DMS114 treated with DMSO at 0.1 percent for 48 hours (cell line): Measurements from ENCODE around the gene MED13L.

Experiments
- DNase-seq: peaks from one replicate; lab custom pipeline; 2025; ENCODE audit not compliant: unreplicated experiment; lab: John Stamatoyannopoulos, UW

The MED13L gene

GRCh38 chr12:116157845-116158267 lies 119.6 kb downstream of the MED13L start:
- no peak for DNase-seq

GRCh38 chr12:116156614-116157013 lies 120.9 kb downstream of the MED13L start:
- DNase-seq, result no peak

DNA sequence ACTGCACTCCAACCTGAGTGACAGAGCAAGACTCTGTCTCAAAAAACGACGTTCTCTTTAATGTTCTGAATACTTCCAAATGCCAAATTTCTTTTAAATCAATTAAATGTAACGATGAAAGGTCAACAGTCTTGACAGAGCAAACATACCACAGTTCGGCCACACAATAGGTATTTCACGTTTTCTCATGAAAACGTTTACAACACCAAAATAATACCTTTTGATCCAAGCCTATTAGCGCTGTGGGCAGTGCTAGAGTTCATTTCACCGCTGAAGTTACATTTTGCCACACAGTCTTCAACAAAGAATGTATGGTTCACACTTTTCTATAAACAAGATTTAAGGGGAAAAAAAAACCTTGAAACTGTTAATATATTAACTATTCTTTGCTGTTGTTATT lies 122.1 kb downstream of the MED13L start:
- no peak for DNase-seq

GRCh38 chr12:116153983-116154382 lies 123.5 kb downstream of the MED13L start:
- no peak for DNase-seq

- no peak for DNase-seq
Measured at GRCh38 chr12:116153113-116153512, 124.4 kb downstream of the MED13L start.

GRCh38 chr12:116152268-116152667 lies 125.2 kb downstream of the MED13L start:
- no peak for DNase-seq

GRCh38 chr12:116150452-116150851 lies 127.0 kb downstream of the MED13L start:
- no peak for DNase-seq

GRCh38 chr12:116150001-116150400 lies 127.5 kb downstream of the MED13L start:
- no peak for DNase-seq

GRCh38 chr12:116148844-116149243 lies 128.6 kb downstream of the MED13L start:
- DNase-seq, result no peak

GRCh38 chr12:116146386-116146785 lies 131.1 kb downstream of the MED13L start:
- no peak for DNase-seq

DNA sequence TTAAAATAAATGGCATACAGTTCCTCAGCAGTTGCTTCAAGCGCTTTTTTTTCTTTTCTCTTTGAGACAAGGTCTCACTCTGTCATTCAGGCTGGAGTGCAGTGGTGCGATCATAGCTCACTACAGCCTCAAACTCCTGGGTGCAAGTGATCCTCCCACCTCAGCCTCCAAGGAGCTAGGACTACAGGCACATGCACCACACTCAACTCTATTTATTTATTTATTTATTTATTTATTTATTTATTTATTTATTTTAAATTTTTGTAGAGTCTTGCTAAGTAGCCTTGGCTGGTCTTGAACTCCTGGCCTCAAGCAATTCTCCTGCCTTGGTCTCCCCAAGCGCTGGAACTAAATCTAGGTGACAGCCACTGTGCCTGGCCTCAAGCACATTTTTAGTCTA lies 132.0 kb downstream of the MED13L start:
- DNase-seq, result no peak

DNA sequence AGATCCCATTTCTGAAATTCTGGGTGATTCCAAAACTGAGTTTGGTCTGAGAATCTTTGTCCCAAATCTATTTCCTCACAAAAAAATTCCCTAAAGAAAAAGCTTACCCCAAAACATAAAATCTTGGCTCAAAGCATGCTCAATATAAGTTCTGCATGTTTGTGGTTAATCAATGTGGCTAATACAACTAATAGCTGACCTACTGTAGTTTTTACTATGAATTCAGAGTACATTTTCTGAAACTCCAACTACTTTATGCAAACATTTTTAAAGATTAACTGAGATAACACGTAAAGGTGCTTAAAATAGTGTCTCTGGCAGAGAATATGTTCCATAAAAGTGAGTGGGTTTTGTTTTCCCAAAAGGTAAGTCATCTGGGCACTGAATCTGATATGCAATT lies 133.1 kb downstream of the MED13L start:
- DNase-seq, result no peak

GRCh38 chr12:116143909-116144308 lies 133.6 kb downstream of the MED13L start:
- no peak for DNase-seq

DNA sequence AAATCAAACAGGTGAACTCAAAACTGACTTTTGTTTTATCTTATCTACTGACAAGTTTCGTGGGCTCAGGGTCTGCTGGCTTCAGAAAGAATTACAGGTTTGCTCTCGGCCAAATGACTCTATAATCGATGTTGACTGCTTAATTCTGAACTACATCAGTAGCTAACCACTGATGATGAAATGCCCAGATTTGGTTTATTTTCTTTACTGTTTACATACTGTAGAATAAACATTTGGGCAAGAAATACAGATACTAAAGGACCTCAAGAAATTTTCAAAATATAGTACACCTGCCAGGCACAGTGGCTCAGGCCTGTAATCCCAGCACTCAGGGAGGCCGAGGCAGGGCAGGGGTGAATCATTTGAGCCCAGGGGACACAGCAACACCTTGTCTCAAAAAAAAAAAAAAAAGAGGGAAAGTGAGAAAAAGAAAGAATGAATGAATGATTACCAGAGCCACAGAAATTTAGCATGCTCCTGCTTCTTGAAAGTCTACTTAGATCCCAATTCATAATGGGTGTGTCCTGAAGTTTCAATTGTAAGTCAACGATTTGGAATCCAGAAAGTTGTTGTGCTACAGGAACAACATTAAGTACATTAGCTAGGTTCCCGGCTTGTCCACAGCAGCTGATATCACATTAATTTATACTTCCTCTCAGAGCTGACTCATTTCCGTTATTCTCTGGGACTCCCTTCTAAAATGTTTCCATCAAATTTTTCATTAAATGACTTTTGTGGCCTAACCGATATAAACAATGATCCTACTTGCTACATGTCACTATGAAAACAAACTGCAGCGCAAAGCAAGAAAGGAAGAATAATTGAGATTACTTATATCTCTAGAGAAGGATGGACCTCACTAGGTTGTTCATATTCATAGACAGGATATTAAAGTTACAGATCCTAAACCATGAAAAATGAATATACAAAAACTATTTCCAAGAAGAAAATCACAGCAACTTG lies 134.3 kb downstream of the MED13L start:
- DNase-seq, result no peak

GRCh38 chr12:116141833-116142162 lies 135.7 kb downstream of the MED13L start:
- no peak for DNase-seq

DNA sequence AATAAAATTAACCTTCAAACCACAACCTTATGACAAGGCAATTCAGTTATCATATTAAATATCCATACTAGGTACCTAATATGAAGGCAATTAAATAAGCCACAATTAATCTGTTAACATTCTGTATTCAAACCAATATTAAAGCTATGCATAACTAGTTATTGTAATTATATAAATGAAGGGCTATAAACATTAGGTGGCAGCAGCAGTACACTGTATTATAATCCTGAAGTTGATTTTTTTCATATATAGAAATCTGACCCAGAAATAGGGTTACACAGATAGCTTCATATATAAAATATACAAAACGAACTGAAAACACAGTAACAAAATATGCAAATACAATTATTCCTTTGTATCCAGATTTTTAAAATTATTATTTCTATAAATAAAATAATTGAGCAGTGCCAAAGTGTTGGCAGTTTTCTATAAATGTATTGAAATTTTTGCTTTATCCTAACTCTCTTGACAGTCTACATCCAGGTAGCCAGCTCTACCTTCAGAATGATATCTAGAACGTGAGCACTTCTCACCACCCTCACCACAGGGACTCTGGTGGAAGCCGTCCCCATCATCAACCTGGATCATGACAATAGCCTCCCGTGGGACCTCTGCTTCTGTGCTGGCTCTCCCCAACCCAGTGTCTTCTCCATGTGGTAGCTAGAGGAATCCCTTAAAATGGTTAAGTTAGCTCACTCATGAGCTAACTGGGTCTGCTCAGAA lies 136.2 kb downstream of the MED13L start:
- DNase-seq, result no peak

- DNase-seq, result no peak
Measured at GRCh38 chr12:116140529-116140928, 137.0 kb downstream of the MED13L start.

GRCh38 chr12:116138781-116139180 lies 138.7 kb downstream of the MED13L start:
- DNase-seq, result no peak

DNA sequence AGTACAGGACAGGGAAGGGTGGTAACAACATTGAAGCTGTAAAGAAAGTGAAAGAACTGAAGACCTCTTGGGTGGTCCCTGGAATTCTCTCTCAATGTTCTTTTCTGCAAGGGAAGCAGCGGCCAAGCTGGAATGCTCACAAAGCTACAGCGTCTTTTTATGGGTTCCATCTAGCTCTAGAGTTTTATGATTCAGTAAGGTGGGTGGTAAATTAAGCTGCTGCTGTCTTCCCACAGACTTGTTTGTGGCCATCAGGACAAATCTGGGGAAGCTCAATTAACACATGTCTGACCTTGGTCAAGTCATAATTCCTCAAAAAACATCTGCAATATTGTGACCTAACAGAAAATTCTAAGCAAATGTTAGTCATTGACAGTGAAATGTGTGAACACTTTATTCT lies 139.1 kb downstream of the MED13L start:
- DNase-seq, result no peak

- no peak for DNase-seq
Measured at GRCh38 chr12:116137318-116137717, 140.2 kb downstream of the MED13L start.

DNA sequence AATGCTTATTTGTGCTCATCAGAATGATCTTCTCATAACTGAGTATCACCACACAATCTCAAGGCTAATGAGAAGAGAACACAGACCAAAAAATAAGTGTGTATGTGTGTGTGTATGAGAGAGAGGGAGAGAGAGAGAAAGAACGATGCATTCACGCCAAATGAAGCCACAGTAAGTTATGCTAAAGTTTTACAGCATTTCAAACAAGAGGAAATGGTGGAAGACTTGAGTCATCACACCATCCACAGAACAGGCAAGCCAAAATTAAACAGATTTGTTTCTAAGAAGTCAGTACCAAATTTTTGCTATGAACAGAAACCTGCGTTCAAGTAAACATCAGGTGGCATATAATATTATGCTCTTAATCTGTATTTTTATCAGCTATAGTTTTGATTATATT lies 141.2 kb downstream of the MED13L start:
- DNase-seq, result no peak

DNA sequence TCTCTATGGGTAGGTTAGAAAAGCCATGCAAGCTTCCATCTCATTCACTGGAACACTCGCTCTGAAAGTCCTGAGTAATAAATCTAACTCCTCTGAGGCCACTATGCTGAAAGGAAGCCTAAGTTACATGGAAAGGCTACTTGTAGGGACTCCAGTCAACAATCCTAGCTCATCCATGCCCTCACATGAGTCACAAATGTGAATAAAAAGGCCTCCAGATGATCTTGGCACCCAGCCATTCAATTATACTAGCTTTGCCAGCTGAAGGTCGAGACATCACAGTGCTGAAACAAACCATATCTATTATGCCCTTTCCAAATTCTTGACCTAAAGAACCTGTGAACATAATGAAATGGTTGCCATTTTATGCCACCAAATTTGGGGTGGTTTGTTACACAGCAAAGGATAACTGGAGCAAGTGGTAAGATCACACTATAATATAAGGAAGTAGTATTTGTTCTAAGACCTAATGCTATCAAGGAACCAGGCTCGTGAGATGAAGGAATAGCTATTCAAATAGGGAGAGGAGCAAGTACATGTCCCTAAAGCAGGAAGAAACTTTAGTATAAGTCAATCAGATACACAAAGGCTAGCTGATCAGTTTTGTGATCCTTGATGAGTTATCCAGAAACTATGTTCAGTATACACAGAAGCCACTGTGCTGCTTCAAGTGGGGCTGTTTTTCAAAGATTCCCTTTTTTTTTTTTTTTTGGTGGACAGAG lies 142.1 kb downstream of the MED13L start:
- no peak for DNase-seq
